ENCODE results near the gene CTNNA2. TPM values are rescaled to one million over a fixed set of nuclear protein-coding genes. Genes with fewer than 3 reads are reported as not detected.

The CTNNA2 gene
- total RNA-seq, 1 experiment from 2014 or later, result 0.54 TPM

DNA sequence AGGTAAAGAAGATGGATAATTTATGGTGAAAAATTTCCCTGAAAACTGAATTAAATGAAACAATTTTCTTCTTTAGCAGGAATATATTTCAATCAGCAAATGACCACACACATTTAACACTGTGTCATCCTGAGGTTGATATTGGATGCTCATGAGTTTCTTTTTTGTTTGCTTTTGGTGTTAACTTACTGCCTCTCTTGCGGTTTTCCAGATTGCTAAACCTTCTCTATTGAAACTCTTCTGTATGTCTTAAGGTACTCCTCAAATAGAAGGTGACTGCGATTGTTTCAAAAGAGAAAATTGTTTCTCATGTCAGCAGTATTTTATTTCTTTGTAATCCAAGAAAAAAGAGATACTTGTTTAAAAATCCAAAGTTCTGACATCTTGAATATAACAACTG lies 692.6 kb downstream of the CTNNA2 start:
- H3K27ac ChIP-seq (ENCODE audit: low read length), result no peak overlapping the region
- ChIA-PET CTCF (no interaction called here), POLR2A (no interaction called here)
- H3K27me3 ChIP-seq (ENCODE audit: control insufficient read depth, insufficient read depth, low read length), result no peaks in the 10 kb centered on the region
- no peaks in the 10 kb centered on the region for H3K36me3 ChIP-seq (ENCODE audit: control insufficient read depth, insufficient read depth, low read length)
- in situ Hi-C loops (cut with HindIII; ENCODE audit: low pct_unique_long_range_greater_than_20kb, low sequenced_read_pairs) (no loop called here), intact Hi-C loops (cut with micrococcal nuclease; ENCODE audit: unreplicated experiment) (no loop called here)
- no peaks in the 10 kb centered on the region for H3K4me1 ChIP-seq (ENCODE audit: control insufficient read depth, insufficient read depth, low read length)
- no TSS peak for BruUV-seq (replicated peaks)
- ATAC-seq (no peak), DNase-seq (ENCODE audit: low read depth, low spot score) (no peak)
- no peak overlapping the region for H3K4me3 ChIP-seq (ENCODE audit: low read depth in 2 of 2, low read length in 2 of 2)
- TF ChIP-seq SIN3A (IDR thresholded peaks at IDR 0.05; ENCODE audit: borderline replicate concordance, insufficient read depth, low read depth, low read length), result no peak
- TF ChIP-seq REST (IDR thresholded peaks at IDR 0.05; ENCODE audit: insufficient read depth in 1 of 2, low read depth in 2 of 2, low read length in 1 of 2), result no peak
- TF ChIP-seq, protein P1, sequence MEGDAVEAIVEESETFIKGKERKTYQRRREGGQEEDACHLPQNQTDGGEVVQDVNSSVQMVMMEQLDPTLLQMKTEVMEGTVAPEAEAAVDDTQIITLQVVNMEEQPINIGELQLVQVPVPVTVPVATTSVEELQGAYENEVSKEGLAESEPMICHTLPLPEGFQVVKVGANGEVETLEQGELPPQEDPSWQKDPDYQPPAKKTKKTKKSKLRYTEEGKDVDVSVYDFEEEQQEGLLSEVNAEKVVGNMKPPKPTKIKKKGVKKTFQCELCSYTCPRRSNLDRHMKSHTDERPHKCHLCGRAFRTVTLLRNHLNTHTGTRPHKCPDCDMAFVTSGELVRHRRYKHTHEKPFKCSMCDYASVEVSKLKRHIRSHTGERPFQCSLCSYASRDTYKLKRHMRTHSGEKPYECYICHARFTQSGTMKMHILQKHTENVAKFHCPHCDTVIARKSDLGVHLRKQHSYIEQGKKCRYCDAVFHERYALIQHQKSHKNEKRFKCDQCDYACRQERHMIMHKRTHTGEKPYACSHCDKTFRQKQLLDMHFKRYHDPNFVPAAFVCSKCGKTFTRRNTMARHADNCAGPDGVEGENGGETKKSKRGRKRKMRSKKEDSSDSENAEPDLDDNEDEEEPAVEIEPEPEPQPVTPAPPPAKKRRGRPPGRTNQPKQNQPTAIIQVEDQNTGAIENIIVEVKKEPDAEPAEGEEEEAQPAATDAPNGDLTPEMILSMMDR (IDR thresholded peaks at IDR 0.05), result no peak
- no peaks in the 10 kb centered on the region for H3K9me3 ChIP-seq (ENCODE audit: control insufficient read depth, insufficient read depth, low read depth, low read length)

DNA sequence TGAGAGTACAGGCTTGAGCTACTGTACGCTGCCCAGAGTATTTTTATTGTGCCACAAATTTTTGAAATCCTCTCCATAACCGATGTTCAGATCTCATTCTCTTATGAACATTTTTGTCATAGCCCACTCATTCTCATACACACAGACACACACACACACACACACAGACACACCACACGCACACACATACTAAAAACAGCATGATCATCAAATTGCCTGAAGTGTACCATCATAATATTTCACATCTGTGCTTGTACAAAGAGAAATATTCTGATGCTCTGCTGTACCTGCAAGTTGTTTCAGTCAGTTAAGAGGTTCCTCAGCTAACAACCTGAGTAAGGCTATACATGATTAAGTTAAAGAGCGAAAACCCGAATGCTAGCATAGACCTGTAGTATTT lies 696.6 kb downstream of the CTNNA2 start:
- no TSS peak for BruUV-seq (replicated peaks)
- no peaks in the 10 kb centered on the region for H3K9me3 ChIP-seq (ENCODE audit: control insufficient read depth, insufficient read depth, low read depth, low read length)
- in situ Hi-C loops (cut with HindIII; ENCODE audit: low pct_unique_long_range_greater_than_20kb, low sequenced_read_pairs) (no loop called here), intact Hi-C loops (cut with micrococcal nuclease; ENCODE audit: unreplicated experiment) (no loop called here)
- no peak overlapping the region for H3K4me3 ChIP-seq (ENCODE audit: low read depth in 2 of 2, low read length in 2 of 2)
- DNase-seq (ENCODE audit: low read depth, low spot score) (no peak), ATAC-seq (no peak)
- no peak overlapping the region for H3K27ac ChIP-seq (ENCODE audit: low read length)
- H3K4me1 ChIP-seq (ENCODE audit: control insufficient read depth, insufficient read depth, low read length), result no peaks in the 10 kb centered on the region
- ChIA-PET CTCF (no interaction called here), POLR2A (no interaction called here)
- no peaks in the 10 kb centered on the region for H3K27me3 ChIP-seq (ENCODE audit: control insufficient read depth, insufficient read depth, low read length)
- TF ChIP-seq TCF7L2 (IDR thresholded peaks at IDR 0.05; ENCODE audit: low read depth, low read length) (no peak), SIN3A (IDR thresholded peaks at IDR 0.05; ENCODE audit: borderline replicate concordance, insufficient read depth, low read depth, low read length) (no peak), POLR2AphosphoS5 (IDR thresholded peaks at IDR 0.05; ENCODE audit: low read depth, low read length) (no peak), REST (IDR thresholded peaks at IDR 0.05; ENCODE audit: insufficient read depth in 1 of 2, low read depth in 2 of 2, low read length in 1 of 2) (no peak)
- TF ChIP-seq, protein P1 (IDR thresholded peaks at IDR 0.05), result no peak
- no peaks in the 10 kb centered on the region for H3K36me3 ChIP-seq (ENCODE audit: control insufficient read depth, insufficient read depth, low read length)

Data from Panc1 (cell line).